NCI-H2196 (cell line): Measurements from ENCODE around the gene PRSS56.
"Not testable (repeated sequence)": the region's sequence is repeated elsewhere in the genome, so short reads cannot be mapped to it uniquely, and the experiment has no call there.

Experiments
- DNase-seq: peaks from one replicate; lab custom pipeline; 2025; ENCODE audit not compliant: unreplicated experiment; lab: John Stamatoyannopoulos, UW

PRSS56 gene

DNA sequence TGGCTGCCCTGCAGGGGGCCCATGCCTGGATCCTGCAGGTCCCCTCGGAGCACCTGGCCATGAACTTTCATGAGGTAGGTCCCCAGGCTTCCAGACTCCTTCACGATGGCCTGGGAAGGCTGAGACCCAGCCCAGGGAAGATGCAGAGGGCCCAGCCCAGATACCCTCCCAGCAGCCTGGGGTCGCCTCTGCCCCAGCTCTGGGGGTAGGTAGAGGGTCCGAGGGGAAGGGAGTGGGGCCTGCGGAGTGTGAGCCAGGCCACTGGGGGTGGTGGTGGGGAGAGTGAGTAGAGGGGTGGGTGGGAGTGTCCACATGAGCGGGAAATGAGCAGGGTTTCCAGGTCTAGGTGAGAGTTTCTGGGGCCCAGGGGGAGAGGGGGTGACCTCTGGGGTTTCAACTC, 4.6 kb downstream of the PRSS56 start:
- no peak for DNase-seq

GRCh38 chr2:232525199-232525598, 5.0 kb downstream of the PRSS56 start:
- DNase-seq, result no peak

- no peak for DNase-seq
These were observed 5.7 kb downstream of the PRSS56 start, which contains the start of gene CHRND for GRCh38 chr2:232525791-232526371. CHRND (plus strand) TSS chr2:232526160; CDS start chr2:232526216, 56 bp downstream.

DNA sequence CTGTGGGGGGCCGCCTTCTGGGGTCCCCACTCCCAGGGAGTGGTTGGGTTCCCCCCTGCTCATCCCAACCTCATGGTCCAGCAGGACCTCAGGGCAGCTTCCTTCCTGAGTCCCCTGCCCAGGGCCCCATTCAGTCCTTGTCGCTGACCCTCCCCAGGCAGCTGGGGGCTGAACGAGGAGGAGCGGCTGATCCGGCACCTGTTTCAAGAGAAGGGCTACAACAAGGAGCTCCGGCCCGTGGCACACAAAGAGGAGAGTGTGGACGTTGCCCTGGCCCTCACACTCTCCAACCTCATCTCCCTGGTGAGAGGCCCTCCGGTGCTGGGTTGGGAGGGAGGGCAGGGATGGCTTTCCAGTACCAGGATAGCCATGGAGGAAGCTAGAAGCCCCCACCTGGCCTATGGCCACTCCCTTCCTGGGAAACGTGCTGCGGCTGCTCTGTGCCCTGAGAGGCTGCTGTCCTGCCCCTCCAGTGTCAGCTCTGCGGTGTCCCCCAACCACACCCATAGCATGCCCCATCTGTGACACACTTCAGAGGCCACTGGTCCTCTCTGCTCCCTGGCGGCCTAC, 6.3 kb downstream of the PRSS56 start:
- DNase-seq, result no peak

DNA sequence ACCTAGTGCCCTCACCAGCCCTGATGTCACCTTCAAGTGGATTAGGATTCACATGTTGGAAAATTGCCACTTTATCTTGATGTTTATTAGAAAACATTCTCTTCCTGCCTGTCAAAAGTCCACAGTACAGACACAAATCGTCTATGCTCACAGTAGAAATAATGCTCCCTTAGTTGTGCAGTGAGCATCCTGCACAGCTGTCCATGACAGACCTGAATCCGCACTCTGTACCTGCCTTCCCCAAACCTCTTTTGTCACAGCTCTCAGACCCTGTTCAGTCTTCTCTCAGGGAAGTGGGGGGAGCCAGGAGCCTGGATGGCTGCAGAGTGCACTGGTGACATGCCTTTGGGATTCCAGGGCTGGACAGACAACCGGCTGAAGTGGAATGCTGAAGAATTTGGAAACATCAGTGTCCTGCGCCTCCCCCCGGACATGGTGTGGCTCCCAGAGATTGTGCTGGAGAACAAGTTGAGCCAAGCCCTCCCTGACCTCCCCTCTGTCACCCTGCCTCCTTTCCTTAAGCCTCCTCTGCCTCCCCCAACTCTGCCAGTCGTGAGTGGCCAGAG, 7.8 kb downstream of the PRSS56 start:
- DNase-seq, result no peak

GRCh38 chr2:232528746-232529460, 8.7 kb downstream of the PRSS56 start:
- no peak for DNase-seq

DNA sequence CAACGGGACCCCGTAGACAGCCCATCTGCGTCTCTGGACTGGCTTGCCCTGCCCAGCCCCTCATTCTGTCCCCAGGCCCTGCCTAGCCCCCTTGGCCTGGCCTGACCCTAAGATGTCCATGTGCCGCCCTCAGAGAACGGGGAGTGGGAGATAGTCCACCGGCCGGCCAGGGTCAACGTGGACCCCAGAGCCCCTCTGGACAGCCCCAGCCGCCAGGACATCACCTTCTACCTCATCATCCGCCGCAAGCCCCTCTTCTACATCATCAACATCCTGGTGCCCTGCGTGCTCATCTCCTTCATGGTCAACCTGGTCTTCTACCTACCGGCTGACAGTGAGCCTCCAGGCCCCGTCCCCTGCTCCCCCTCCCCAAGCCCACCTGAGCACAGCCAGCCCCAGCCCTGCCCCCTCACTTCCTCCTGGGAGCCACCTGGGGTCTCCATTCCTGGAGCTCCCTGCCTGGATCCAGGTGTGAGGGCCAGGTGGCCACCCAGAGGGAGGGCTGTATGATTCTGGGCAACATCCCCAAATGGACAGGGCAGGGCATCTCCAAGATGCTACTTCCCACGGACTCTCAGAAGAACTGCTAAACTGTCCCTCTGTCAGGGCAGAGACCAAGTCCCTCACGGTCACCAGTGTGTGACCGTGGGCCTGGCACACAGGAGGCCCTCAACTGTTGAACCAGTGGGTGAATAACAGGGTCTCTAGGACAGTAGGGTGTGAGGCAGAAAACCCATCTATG, 9.8 kb downstream of the PRSS56 start:
- DNase-seq, result no peak

DNA sequence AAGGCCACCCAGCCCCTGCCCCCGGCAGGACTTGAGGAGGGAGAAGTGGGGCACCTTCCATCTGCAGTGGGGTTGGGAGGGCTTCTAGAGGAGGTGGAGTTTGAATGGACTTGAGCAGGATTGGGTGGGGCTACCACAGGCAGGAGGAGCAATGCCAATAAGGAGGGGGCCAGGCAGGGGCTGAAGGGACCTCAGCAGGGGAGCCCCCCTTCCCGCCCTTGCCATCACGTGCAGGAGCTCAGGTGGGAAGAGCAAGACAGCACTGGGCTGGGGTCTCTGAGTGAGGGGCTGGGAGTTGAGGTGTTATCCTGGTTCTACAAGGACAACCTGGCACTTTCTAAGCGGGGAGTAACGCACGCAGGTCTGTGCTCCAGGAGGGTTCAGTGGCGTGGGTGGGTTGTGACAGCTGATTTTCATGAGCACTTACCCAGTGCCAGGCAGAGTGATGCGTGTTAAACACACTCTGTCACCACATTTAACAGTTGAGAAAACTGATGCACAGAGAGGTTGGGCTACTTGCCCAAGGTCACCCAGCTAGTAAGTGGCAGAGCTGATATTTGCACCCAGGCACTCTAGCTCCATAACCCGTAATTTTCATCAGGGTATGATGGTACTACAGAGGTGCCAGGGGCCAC, 10.6 kb downstream of the PRSS56 start:
- DNase-seq, result no peak

DNA sequence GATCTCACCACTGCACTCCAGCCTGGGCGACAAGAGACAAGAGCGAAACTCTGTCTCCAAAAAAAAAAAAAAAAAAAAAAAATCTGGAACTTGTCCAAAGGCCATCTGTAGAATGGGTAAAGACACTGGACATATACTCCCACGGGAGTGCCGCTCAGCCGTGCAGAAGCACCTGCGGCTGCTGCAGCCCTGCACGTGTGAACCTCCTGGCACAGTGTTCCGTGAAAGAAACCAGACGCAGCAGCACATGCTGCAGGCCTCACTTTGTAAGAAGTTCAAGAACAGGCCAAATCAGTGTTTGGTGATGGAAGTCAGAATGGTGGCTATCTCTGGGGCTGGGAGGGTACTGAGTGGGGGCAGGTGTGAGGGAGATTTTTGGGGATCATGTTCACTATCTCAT, 12.2 kb downstream of the PRSS56 start:
- no peak for DNase-seq

DNA sequence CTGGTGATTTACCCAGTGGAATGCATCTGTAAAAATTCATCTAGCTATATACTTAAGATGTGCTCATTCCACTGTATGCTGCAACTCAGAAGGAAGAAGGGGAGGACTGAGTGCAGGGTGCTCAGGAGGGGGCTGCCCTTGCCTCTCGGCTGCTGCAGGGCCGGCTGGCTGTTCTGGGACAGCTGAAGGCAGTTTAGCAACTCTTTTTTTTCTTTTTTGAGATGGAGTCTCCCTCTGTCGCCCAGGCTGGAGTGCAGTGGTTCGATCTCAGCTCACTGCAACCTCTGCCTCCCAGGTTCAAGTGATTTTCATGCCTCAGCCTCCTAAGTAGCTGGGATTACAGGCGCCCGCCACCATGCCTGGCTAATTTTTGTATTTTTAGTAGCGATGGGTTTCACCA, 12.6 kb downstream of the PRSS56 start:
- DNase-seq, result not testable (repeated sequence)

DNA sequence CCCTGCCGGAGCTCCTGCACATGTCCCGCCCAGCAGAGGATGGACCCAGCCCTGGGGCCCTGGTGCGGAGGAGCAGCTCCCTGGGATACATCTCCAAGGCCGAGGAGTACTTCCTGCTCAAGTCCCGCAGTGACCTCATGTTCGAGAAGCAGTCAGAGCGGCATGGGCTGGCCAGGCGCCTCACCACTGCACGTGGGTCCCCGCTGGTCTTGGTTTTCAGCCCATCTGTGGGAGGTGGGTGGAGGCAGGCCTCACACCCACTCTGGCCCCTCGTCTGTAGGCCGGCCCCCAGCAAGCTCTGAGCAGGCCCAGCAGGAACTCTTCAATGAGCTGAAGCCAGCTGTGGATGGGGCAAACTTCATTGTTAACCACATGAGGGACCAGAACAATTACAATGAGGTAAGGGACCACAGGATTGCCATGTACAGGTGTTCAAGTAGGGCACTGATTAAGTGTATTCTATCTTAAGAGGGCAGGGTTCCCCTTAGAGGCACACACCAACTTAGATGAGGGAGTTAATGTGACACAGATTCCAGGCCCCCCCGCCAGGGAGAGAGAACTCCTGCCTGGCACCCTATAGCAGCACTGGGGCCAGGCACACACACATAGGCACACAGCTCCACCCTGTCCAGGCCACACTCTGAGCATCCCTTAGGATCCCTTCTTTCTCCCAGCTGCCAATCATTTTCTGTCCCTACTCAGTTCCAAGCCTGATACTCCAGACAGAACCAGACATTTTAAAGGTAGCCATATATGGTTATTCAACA, 13.9 kb downstream of the PRSS56 start:
- no peak for DNase-seq

DNA sequence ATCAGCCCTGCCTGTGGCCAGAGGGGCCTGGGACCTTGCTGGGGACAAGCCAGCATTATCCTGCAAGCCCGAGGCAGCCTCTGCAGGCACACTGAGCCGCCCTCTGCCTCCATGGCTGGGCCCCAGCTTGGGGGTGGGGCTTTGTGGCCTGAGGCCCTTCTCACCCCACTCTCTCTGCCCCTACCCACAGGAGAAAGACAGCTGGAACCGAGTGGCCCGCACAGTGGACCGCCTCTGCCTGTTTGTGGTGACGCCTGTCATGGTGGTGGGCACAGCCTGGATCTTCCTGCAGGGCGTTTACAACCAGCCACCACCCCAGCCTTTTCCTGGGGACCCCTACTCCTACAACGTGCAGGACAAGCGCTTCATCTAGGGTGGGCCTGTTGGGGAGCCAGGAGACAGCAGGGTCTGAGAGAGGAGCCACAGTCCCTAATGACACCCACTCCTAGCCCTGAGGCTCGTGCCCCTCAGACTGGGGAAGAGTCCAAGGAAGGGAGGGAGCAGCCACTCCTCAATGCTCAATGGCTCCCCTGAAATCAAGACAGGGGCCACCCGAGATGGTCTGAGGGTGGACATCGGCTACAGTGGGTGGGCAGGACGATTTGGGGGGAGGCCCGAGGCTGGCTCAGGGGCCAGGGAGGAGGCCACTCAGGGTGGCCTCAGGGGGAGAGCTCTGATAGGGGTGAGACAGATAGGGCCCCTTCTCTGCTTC, 14.9 kb downstream of the PRSS56 start:
- DNase-seq, result no peak

DNA sequence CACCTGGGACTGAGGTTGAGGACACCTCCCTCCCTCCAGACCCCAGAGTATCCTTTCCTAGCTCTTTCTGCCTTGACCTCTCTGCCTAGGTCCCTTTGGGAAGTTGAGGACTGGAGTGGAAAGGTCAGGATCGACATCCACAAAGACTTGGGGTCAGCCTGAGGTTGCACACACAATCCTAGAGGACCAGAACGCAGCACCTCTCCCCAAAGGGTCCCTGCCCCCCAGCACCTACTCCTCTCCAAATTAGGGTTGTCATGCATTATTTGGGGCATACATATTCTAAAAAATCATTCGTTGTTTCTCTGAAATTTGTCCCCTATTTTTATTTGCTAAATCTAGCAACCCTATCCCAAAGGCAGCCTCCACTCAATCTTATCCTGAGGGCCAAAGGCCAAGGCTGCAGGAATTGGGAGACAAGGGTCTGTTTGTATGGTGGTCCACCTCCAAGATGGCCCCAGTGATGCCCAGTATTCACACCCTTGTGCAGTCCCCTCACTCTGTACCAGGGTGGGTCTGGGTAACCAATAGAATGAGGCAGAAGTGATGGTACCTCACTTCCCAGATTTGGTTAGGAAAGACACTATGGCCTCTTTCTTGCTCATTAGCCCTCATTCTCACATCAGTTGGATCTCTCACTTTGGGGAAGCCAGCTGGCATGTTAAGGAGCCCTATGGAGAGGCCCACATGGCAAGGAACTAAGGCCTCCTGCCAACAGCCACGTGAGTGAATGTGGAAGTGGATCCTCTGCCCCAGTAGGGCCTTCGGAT, 15.8 kb downstream of the PRSS56 start:
- DNase-seq, result no peak

- DNase-seq, result no peak
These were observed 16.9 kb downstream of the PRSS56 start for GRCh38 chr2:232537079-232537478.

GRCh38 chr2:232537499-232537898, 17.3 kb downstream of the PRSS56 start:
- no peak for DNase-seq

- DNase-seq, result no peak
These were observed 18.5 kb downstream of the PRSS56 start for GRCh38 chr2:232538671-232539070.

- DNase-seq, result no peak
These were observed 19.4 kb downstream of the PRSS56 start, which contains the start of gene CHRNG for GRCh38 chr2:232539298-232540231. CHRNG (plus strand) TSS chr2:232539692; CDS start chr2:232539748, 56 bp downstream.
